Esophagus (tissue), 2 donors: ENCODE data around the gene HS2ST1. TPM values are rescaled to one million over a fixed set of nuclear protein-coding genes. Genes with fewer than 3 reads are reported as not detected.

Experiments
- H3K27ac ChIP-seq, 2 donors: one replicate each; pipeline ENCODE4 v1.5.1; 2013; ENCODE audit warnings: low read depth in 2 of 2, mild to moderate bottlenecking in 2 of 2, inconsistent platforms in 1 of 2, low read length in 1 of 2, moderate library complexity in 1 of 2
- H3K27me3 ChIP-seq, 2 donors: one replicate each; pipeline ENCODE4 v1.6.1; 2013; ENCODE audit warnings: low read length in 2 of 2, control low read depth in 1 of 2, mild to moderate bottlenecking in 1 of 2; ENCODE audit not compliant: insufficient read depth in 2 of 2, control insufficient read depth in 1 of 2
- H3K36me3 ChIP-seq, 2 donors: one replicate each; pipeline ENCODE4 v1.6.1; 2013; ENCODE audit warnings: low read length in 1 of 2; ENCODE audit not compliant: control insufficient read depth in 2 of 2, insufficient read depth in 2 of 2
- H3K4me1 ChIP-seq, 2 donors: one replicate each; pipeline ENCODE4 v1.6.1; 2013; ENCODE audit warnings: low read length in 1 of 2; ENCODE audit not compliant: control insufficient read depth in 2 of 2, insufficient read depth in 2 of 2
- H3K4me3 ChIP-seq, 2 donors: one replicate each; pipeline ENCODE4 v1.5.1; 2013; ENCODE audit warnings: low read length in 2 of 2, mild to moderate bottlenecking in 2 of 2, low read depth in 1 of 2, moderate library complexity in 1 of 2
- H3K9me3 ChIP-seq, 2 donors: one replicate each; pipeline ENCODE4 v1.6.1; 2013; ENCODE audit warnings: mild to moderate bottlenecking in 2 of 2, low read depth in 1 of 2, low read length in 1 of 2, moderate library complexity in 1 of 2; ENCODE audit not compliant: control insufficient read depth in 2 of 2, insufficient read depth in 1 of 2
- WGBS, 2 donors: extraction: QIAGEN DNeasy Blood & Tissue Kit; methylation state at CpG; one replicate each; pipeline ENCODE4 v1.1.7; 2013; 5-methylcytosine and 5-hydroxymethylcytosine counted together
- polyA plus RNA-seq, 2 donors: library from polyadenylated mRNA; stranded (reverse); fragments of 200-250 nt; gene quantifications; one replicate each; pipeline ENCODE4 v1.2.3, GENCODE V29; 2013
- donor health status: healthy with polysubstance abuse.
- donor health status: Bipolar disorder and iron deficiency.

HS2ST1 gene
- polyA plus RNA-seq, 2 donors = 2.7 to 3.8 TPM

GRCh38 chr1:86922445-86922844, 8.0 kb downstream of the HS2ST1 start:
- 94 to 98% methylated on average over 1 of the region's 1 CpG for WGBS, 2 donors
- no peaks in the 10 kb centered on the region for H3K36me3 ChIP-seq
- H3K27ac ChIP-seq = no peak overlapping the region
- peaks cover 0 to 2% of the 10 kb centered on the region in 2 donors for H3K9me3 ChIP-seq
- no peak overlapping the region for H3K4me3 ChIP-seq
- H3K27me3 ChIP-seq = no peaks in the 10 kb centered on the region
- H3K4me1 ChIP-seq = no peaks in the 10 kb centered on the region

DNA sequence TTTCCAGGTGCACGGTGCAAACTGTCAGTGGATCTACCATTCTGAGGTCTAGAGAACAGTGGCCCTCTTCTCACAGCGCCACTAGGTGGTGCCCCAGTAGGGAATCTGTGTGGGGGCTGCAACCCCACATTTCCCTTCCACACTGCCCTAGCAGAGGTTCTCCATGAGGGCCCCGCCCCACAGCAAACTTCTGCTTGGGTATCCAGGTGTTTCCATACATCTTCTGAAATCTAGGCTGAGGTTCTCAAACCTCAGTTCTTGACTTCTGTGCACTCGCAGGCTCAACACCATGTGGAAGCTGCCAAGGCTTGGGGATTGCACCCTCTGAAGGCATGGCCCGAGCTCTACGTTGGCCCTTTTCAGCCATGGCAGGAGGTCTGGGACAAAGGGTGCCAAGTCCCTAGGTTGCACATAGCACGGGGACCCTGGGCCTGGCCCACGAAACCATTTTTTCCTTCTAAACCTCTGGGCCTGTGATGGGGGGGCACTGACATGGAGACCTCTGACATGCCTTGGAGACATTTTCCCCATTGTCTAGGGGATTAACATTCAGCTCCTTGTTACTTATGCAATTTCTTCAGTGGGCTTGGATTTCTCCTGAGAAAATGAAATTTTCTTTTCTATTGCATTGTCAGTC, 10.0 kb downstream of the HS2ST1 start:
- peaks cover 0 to 2% of the 10 kb centered on the region in 2 donors for H3K9me3 ChIP-seq
- 97 to 98% methylated on average over 8 of the region's 8 CpGs for WGBS, 2 donors
- H3K27ac ChIP-seq = no peak overlapping the region
- no peak overlapping the region for H3K4me3 ChIP-seq
- H3K36me3 ChIP-seq = no peaks in the 10 kb centered on the region
- H3K27me3 ChIP-seq = no peaks in the 10 kb centered on the region
- H3K4me1 ChIP-seq = no peaks in the 10 kb centered on the region

DNA sequence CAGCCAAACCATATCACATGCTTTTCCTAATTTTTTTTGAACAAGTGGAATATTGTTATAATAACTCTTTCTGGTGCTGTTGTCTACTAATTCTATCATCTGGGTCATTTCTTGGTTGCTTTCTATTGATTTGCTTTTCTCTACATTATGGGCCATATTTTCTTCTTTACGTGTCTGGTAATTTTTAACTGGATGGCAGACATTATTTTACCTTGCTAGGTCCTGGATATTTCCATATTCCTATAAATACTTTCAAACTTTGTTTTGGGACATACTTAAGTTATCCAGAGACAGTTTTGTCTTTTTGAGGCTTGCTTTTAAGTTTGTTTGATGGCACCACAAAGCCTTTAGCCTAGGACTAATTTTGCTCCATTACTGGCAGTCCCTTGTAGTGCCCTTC, 11.3 kb downstream of the HS2ST1 start:
- 100% methylated on average over 1 of the region's 1 CpG for WGBS, 2 donors
- Histone ChIP-seq H3K4me3 (no peak overlapping the region), H3K36me3 (no peaks in the 10 kb centered on the region), H3K9me3 (peaks cover 0 to 2% of the 10 kb centered on the region in 2 donors), H3K4me1 (no peaks in the 10 kb centered on the region), H3K27me3 (no peaks in the 10 kb centered on the region), H3K27ac (no peak overlapping the region)

- H3K9me3 ChIP-seq = peaks cover 0 to 2% of the 10 kb centered on the region in 2 donors
- H3K4me1 ChIP-seq = no peaks in the 10 kb centered on the region
- H3K27me3 ChIP-seq = no peaks in the 10 kb centered on the region
- H3K36me3 ChIP-seq = no peaks in the 10 kb centered on the region
- H3K4me3 ChIP-seq = no peak overlapping the region
- 98 to 100% methylated on average over 1 of the region's 1 CpG for WGBS, 2 donors
- no peak overlapping the region for H3K27ac ChIP-seq
Observed at GRCh38 chr1:86926883-86927282, 12.4 kb downstream of the HS2ST1 start.

DNA sequence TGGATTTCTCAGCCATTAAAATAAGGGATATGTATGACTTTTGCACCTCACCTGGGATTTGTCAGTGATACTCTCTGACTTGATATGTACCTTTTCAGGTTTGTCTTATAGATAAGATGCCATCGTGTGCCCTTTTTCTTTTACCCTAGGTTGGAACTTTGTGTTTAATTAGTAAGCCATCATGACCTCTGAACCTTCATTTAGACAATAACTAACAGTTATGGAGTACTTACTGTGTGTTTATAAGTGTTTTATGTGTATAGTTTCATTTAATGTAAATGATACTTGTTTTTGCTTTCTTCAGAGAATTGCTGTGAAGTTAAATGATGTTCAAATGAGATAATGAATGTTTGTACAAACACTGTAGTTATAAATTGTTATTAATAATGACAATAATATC, 14.4 kb downstream of the HS2ST1 start:
- no peaks in the 10 kb centered on the region for H3K36me3 ChIP-seq
- peaks cover 0 to 2% of the 10 kb centered on the region in 2 donors for H3K9me3 ChIP-seq
- no peaks in the 10 kb centered on the region for H3K4me1 ChIP-seq
- 69 to 71% methylated on average over 1 of the region's 1 CpG for WGBS, 2 donors
- H3K4me3 ChIP-seq = no peak overlapping the region
- no peak overlapping the region for H3K27ac ChIP-seq
- H3K27me3 ChIP-seq = no peaks in the 10 kb centered on the region

DNA sequence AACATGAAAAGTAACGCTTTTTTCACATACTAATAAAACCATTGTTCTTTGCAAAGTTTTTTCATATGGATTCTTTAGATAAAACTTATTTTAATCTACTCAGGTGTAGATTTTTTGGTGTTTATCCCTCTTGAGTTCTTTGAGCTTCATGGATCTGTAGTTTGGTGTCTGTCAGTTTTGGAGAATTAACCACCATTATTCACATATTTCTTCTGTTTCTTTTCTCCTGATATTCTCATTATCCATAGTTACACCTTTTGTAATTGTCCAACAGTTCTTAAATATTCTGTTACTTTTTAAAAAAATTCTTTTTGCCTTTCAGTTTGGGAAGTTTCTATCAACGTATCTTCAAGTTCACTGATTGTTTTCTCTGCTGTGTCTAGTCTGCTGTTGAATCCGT, 18.6 kb downstream of the HS2ST1 start:
- H3K4me3 ChIP-seq = no peak overlapping the region
- no peaks in the 10 kb centered on the region for H3K36me3 ChIP-seq
- no peaks in the 10 kb centered on the region for H3K9me3 ChIP-seq
- WGBS, 2 donors = 96 to 99% methylated on average over 3 of the region's 3 CpGs
- H3K27me3 ChIP-seq = no peaks in the 10 kb centered on the region
- no peaks in the 10 kb centered on the region for H3K4me1 ChIP-seq
- H3K27ac ChIP-seq = no peak overlapping the region

- Histone ChIP-seq H3K27me3 (no peaks in the 10 kb centered on the region), H3K4me1 (no peaks in the 10 kb centered on the region), H3K27ac (no peak overlapping the region), H3K4me3 (no peak overlapping the region), H3K36me3 (no peaks in the 10 kb centered on the region), H3K9me3 (no peaks in the 10 kb centered on the region)
- 66 to 85% methylated on average over 7 of the region's 7 CpGs for WGBS, 2 donors
Observed at GRCh38 chr1:86933562-86934377, 19.3 kb downstream of the HS2ST1 start.

- WGBS, 2 donors = 41 to 45% methylated on average over 1 of the region's 1 CpG
- Histone ChIP-seq H3K4me1 (no peaks in the 10 kb centered on the region), H3K27ac (no peak overlapping the region), H3K4me3 (no peak overlapping the region), H3K9me3 (no peaks in the 10 kb centered on the region), H3K27me3 (no peaks in the 10 kb centered on the region), H3K36me3 (no peaks in the 10 kb centered on the region)
Observed at GRCh38 chr1:86938450-86938849, 24.0 kb downstream of the HS2ST1 start.

DNA sequence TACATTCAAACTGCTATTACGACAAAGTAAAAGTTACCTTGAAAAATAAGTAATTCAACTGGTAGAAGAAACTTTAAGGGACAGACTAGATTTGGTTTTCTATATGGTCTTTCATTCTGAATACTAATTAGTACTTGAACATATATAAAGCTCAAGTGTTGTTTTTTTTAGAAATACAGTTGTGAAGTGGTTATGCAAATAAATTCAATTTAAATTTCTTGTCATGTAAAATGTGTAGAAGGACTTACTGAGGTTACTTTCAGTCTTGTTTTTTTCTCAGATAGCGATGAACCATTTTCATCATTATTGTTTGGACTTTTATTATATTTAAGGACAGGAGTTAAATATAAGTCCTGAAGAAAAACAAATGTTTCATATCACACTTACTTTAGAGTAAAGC, 24.4 kb downstream of the HS2ST1 start:
- no peaks in the 10 kb centered on the region for H3K36me3 ChIP-seq
- WGBS, 2 donors = 95% methylated on average over 2 of the region's 2 CpGs

DNA sequence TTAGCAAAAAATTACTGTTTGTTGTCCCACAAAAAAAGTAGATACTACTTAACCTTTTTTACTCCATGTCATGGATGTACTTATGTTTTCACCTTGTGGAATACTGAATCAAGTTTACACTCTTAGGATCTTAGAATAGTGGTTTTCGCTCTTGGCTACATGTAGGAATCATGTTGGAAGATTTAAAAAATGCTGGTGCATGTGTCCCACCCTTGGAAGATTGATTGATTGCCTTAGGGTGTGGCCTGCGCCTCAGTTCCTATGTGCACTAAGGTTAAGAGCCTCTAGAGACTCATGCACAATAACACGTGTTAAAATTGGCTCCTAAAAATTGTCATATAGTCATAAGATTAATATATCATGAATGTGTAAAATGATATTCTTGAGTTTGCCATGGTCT, 25.0 kb downstream of the HS2ST1 start:
- H3K4me1 ChIP-seq = no peaks in the 10 kb centered on the region
- WGBS, 2 donors = 73 to 80% methylated on average over 3 of the region's 3 CpGs
- H3K9me3 ChIP-seq = no peaks in the 10 kb centered on the region
- H3K27me3 ChIP-seq = no peaks in the 10 kb centered on the region
- no peak overlapping the region for H3K27ac ChIP-seq
- no peak overlapping the region for H3K4me3 ChIP-seq
- H3K36me3 ChIP-seq = no peaks in the 10 kb centered on the region

More for the DNA sequence above, 24.4 kb downstream of the HS2ST1 start:
- Histone ChIP-seq H3K4me1 (no peaks in the 10 kb centered on the region), H3K9me3 (no peaks in the 10 kb centered on the region), H3K4me3 (no peak overlapping the region), H3K27me3 (no peaks in the 10 kb centered on the region), H3K27ac (no peak overlapping the region)
